Ecto neural progenitor cell (in vitro differentiated cells): Measurements from ENCODE around the gene SLC17A7.
"Not testable (repeated sequence)": the region's sequence is repeated elsewhere in the genome, so short reads cannot be mapped to it uniquely, and the experiment has no call there.

Experiments
- DNase-seq: peaks from one replicate; pipeline ENCODE4 v3.0.0-alpha.2; 2018; ENCODE audit warnings: low spot score

The SLC17A7 gene

DNA sequence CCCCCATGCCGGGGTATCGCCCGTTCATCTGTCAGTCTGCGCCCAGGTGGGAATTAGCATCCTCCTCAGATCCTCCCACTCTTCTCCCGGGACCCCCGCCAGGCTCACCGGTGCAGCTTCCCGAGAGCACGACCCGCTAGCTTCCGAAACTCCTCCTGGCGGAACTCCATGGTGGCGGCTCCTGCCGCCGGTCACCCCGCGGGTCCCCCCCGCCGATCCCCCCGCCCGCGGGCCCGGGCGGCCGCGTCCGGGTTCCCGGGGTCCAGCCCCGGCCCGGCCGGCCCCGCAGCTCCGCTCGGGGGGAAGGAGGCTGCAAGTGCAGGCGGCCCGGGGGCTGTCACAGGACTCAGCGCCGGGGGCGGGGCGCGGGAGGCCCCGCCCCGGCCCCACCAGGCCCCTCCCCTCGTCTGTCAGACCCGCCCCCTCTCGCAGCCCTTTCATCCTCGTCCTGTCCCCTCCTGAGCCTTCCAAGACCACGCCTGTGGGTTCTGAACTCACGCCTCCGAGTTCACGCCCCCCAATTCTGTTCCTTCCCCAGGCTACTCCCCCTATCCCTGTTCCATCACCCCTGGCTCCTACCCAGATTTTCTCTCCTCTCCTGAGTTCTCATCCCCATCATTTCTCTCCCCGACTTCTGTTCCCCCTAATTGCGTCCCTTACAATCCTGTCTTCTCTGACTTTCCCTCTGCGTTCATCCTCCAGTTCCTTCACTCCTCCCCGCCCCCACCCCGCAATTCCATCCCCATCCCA is at the start of gene SLC17A7:
TSS of gene SLC17A7 (minus strand) at position 318 of the 750 bp plus-strand sequence. CDS start at position 170, 148 bp downstream.
- DNase-seq, result peak; percentile 85

GRCh38 chr19:49490287-49491029 is 49.1 kb upstream of the SLC17A7 start:
- DNase-seq, result no peak

- no peak for DNase-seq
These were observed 48.4 kb upstream of the SLC17A7 start for GRCh38 chr19:49489601-49490167.

GRCh38 chr19:49488863-49489537 is 47.7 kb upstream of the SLC17A7 start:
- DNase-seq, result no peak

DNA sequence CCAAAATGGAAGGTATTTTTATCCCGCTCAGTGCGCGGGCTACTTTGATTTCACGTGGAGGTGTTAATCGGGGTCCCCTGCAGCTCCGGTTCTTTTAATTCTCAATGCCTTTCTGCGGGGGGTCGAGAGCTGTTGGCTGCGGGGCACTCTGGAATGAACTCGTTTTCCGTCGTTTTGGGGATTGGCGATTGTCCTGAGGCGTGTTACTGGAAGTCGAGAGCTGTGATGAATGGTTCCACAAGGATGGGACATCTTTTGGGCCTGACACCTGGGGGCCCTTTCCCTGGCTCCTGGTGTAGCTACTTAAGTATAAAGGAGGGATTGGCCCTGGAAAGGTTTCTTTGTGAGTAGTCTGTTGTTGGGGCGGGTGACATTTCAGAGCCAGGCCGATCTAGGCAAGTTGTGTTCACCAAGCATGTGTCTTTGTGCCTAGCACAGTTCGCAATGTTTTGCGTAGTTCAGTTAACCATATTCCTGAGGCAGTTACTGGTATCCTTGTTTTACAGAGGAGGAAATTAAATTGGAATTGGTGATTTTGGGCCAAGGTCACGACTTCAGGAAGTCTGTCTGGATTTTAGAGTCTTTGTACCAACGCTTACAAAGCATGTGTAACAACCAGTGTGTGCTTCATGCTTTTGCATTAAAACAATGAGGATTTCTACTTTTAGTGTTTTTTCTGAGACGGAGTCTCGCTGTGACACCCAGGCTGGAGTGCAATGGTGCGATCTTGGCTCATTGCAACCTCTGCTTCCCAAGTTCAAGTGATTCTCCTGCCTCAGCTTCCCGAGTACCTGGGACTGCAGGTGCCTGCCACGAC is 46.9 kb upstream of the SLC17A7 start:
- no peak for DNase-seq

DNA sequence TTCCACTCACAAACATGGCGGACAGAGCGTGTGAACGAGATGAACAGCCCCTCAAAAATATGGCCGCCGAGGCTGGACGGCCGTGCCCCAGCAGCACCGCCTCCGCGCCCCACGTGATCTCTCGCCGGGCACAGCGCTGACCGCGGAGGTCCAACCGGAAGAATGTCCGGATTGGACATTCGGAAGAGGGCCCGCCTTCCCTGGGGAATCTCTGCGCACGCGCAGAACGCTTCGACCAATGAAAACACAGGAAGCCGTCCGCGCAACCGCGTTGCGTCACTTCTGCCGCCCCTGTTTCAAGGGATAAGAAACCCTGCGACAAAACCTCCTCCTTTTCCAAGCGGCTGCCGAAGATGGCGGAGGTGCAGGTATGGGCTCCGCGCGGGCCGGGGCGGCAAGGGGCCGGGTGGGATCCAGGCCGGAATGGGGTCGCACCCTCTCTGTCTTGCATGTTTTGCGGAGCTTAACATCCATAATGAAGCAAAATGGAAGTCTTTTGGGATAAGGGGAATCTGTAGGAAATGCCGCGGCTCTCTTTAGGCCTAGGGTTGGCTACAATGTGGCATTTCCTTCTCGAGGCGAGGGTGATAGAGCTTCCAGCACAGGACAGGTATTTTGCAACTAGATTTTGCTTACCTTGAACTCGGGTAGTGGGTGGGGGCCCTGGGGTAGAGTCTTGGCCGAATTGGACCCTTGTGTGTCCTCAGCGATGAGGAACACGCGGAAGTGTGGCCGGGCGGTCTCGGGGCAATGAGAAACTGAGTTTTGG is 46.1 kb upstream of the SLC17A7 start, which contains the start of gene RPL13A:
TSS of gene RPL13A (plus strand) at position 332 of the 769 bp plus-strand sequence. CDS start at position 354, 22 bp downstream.
- peak; percentile 100 for DNase-seq

DNA sequence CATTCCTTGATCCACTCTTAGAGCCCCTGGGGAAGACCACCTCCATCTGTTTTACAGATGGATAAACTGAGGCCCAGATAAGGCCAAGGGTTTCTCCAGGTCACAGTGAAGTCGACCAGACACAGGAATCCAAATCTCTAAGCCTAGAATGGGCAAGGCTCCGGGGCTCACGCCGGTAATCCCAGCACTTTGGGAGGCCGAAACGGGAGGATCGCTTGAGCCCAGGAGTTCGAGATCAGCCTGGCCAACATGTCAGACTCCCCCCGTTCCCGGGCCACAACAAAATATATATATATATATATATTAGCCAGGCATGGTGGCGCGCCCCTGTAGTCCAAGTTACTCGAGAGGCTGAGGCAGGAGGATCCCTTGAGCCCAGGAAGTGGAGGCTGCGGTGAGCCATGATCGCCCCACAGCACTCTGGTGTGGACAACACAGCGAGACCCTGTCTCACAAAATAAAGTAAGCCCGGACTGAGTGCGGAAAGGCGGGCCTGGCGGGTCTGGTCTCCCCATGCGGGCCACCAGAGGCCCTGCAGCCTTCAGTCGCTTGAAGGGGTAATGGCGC is 45.5 kb upstream of the SLC17A7 start:
- no peak for DNase-seq

DNA sequence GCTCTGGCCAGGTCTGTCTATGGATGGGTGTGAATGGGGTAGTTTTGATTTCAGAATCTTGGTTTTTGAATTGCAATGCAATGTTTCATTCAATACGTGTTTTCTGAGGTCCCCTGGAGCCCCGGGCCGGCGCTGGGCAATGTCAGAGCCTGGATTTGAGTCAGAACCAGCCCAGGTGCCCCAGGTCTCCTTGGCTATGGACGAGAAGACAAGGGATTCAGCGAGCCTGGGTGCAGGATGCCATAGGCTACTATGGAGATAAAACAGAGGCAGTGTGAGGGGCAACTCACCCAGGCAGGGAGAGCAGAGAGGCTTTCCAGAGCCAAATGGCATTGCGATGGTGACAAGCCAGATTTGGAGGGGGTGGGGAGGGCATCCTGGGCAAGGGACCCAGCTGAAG is 44.9 kb upstream of the SLC17A7 start:
- no peak for DNase-seq

GRCh38 chr19:49481020-49481683 is 39.8 kb upstream of the SLC17A7 start:
- DNase-seq, result no peak

DNA sequence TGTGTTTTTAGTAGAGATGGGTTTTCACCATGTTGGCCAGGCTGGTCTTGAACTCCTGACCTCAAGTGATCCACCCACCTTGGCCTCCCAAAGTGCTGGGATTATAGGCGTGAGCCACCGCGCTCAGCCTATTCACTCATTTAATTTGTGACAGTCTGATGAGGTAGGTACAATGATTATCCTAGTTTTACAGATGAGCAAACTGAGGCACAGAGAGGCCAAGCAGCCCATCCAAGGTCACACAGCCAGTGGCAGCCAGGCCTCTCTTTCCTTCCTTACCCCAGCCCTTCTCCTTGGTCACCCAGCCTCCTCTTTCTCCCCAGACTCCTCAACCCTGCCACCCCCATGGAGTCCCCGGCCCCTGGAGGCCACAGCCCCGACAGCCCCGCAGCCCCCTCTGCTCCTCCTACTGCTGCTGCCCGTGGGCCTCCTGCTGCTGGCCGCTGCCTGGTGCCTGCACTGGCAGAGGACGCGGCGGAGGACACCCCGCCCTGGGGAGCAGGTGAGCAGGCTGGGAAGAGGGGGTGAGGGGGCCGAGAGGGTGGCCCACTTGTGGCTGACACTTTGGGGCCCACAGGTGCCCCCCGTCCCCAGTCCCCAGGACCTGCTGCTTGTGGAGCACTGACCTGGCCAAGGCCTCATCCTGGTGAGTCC is 38.8 kb upstream of the SLC17A7 start:
- no peak for DNase-seq

- peak; percentile 91 for DNase-seq
These were observed 34.9 kb upstream of the SLC17A7 start for GRCh38 chr19:49475995-49476880.

DNA sequence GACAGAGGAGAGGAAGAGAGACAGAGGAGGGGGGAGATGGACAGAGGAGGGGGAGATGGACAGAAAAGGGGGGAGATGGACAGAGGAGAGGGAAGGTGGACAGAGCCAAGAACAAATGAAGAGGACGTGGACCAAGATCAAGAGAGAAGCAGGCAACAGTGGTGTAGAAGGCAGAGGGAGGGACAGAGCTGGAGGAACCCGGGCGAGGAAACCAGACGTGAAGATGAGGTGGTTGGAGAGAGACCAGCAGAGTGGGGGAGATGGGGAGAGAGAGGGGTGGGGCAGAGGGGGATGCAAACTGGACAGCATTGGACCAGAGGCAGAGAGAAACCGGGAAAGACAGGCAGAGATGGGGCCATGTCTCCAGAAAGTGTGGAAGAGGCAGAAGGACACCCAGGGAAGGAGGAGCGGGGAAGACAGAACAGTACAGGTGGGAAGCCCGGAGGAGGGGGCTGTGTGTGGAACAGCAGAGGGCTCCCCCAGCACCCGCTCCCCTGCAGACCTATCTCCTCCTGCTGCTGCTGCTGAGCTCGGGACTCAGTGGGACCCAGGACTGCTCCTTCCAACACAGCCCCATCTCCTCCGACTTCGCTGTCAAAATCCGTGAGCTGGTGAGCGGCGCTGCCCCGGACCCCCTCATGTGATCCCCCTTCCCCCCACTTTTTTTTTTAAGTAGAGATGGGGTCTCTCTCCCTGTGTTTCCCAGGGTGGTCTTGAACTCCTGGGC is 34.0 kb upstream of the SLC17A7 start:
- no peak for DNase-seq

GRCh38 chr19:49474542-49474924 is 33.2 kb upstream of the SLC17A7 start:
- peak; percentile 54 for DNase-seq

GRCh38 chr19:49473868-49474541 is 32.7 kb upstream of the SLC17A7 start, which contains the start of gene FLT3LG:
TSS of gene FLT3LG (plus strand) at chr19:49474215. CDS start at chr19:49474640, 425 bp downstream.
- DNase-seq, result peak; percentile 80

DNA sequence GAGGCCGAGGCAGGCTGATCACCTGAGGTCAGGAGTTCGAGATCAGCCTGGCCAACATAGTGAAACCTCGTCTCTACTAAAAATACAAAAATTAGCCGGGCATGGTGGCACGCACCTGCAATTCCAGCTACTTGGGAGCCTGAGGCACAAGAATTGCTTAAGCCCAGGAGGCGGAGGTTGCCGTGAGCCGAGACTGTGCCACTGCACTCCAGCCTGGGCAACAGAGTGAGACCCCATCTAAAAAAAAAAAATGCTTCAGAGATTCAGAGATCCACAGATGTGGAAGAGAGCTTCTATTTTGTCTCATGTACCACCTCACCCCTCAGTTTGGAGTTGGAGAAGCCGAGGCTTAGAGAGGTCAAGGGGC is 32.2 kb upstream of the SLC17A7 start:
- not testable (repeated sequence) for DNase-seq

GRCh38 chr19:49472936-49473335 is 31.6 kb upstream of the SLC17A7 start:
- DNase-seq, result no peak

DNA sequence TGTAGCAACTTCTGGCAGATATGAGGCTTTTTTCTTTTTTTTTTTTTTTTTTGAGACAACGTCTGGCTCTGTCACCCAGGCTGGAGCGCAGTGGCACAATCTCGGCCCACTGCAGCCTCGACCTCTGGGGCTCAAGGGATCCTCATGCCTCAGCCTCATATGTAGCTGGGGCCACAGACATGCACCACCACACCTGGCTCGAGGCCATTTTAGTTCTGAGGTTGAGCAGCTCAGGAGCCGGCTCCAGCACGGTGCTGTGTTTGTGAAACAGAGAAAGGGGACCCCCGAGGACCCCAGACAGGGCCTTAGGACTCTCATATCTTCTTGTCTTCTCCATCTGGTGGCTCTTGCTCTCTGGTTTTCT is 29.3 kb upstream of the SLC17A7 start:
- DNase-seq, result no peak
